WI38 (cell line): Measurements from ENCODE around the gene C13orf42.
A peak's percentile ranks its signal among the peaks of the same experiment; 100 is the strongest.
"Not testable (repeated sequence)": the region's sequence is repeated elsewhere in the genome, so short reads cannot be mapped to it uniquely, and the experiment has no call there.

Source experiments
- H3K4me3 ChIP-seq: 2 replicates; pipeline ENCODE4 v1.5.1; 2011; ENCODE audit warnings: low read depth, mild to moderate bottlenecking, control low read depth, low read length
- TF ChIP-seq, protein P1 (sequence below): IDR thresholded peaks from 2 replicates; pipeline ENCODE4 v1.5.1; 2012; ENCODE audit warnings: low read depth, mild to moderate bottlenecking, control low read depth, low read length

C13orf42 gene

DNA sequence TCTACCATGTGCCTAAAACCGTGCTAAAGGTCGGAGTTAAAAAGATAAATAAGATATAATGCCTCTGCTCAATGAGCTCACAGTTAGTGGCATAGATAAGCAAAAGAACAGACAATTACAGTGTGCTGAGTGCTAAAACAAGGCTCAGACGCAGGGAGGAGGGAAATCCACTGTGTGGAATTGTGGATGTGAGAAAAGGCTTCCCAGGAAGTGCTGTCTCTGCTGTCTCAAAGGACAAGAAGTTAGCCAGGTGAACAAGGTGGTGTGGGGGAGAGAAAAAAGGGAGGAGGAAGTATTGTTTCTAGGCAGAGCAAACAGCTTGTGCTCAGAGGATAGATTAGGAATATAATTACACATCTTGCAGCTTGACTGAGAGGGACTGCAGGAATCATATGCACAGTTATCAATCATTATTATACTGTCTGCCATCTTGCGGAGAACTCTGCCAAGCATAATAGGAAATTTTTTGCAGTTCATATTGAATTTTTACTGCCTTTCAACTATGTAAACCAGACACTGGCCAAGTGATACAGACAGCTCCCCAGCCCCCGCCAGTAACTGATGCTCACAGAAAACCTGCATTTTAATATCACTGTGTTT, 9.3 kb downstream of the C13orf42 start:
- H3K4me3 ChIP-seq = no peak overlapping the region
- TF ChIP-seq, protein P1, sequence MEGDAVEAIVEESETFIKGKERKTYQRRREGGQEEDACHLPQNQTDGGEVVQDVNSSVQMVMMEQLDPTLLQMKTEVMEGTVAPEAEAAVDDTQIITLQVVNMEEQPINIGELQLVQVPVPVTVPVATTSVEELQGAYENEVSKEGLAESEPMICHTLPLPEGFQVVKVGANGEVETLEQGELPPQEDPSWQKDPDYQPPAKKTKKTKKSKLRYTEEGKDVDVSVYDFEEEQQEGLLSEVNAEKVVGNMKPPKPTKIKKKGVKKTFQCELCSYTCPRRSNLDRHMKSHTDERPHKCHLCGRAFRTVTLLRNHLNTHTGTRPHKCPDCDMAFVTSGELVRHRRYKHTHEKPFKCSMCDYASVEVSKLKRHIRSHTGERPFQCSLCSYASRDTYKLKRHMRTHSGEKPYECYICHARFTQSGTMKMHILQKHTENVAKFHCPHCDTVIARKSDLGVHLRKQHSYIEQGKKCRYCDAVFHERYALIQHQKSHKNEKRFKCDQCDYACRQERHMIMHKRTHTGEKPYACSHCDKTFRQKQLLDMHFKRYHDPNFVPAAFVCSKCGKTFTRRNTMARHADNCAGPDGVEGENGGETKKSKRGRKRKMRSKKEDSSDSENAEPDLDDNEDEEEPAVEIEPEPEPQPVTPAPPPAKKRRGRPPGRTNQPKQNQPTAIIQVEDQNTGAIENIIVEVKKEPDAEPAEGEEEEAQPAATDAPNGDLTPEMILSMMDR = no peak

DNA sequence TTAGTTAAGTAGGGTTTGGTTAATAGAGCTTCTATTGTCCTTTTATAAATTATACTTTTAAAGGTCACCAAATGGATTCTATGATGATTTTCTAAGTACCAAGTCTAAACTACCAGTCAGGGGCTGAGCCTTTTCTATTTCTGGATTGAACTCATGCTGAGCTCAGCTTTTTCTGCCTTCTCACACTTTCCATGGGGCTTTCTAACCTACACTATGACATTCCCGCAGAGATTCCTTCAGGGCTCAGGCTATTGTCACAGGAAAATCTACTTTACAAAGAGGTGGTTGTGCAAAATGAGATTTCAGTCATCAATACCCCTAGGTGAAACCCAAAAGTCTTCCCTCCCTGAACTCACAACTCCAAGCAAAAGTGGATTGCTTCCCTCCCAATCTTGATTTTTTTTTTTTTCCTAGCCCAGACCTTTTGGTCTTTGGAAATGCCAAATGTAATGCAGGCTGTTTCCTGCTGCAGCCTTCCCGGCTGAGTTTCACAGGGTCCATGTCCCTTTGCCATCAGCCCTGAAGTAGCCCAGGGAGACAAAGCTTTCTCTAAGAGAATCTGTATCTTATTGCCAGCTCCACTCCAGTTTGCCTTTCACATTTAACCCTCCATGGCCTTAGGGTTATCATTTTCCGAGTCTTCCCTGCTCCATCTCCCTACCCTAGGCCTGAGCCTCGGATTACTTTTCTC, 13.6 kb downstream of the C13orf42 start:
- TF ChIP-seq, protein P1 = no peak
- H3K4me3 ChIP-seq = no peak overlapping the region

DNA sequence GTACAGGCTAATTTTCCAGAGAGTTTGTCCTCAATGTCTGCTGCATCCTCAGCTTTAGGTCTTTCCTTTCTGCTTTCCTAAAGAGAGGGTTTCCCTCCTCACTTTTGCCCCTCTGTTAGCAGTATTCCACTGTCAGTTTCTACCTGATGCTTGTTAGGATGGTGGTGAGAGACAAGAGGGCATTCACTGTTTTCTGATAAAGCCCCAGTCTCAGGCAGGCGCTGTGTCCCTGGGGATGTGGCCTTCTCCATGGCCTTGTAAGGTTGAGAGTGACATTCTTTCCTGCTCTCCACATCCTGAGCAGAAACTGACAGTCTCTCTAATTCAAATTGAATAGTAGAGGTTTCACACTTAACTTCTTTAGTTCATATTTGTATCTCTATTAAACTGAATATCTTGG, 14.9 kb downstream of the C13orf42 start:
- TF ChIP-seq, protein P1 = no peak
- H3K4me3 ChIP-seq = no peak overlapping the region

DNA sequence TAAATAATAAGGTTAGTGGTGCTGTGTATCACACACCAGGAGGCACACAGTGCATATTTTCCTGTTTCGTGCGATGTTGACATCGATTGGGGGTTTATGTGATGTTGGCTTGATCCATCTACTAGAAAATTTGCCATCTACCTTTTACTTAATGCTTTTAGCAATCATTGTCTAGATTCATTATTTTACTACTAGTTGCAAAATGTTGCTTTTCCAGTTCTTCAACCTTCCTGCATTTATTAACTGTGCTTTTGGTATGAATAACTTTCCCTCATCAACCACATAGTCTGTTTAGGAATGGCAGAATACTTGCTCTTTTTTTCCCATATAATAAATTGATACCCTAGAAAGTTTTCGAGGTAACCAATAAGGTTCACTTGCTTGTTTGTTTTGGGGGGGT, 17.5 kb downstream of the C13orf42 start:
- no peak overlapping the region for H3K4me3 ChIP-seq
- TF ChIP-seq, protein P1 = no peak

DNA sequence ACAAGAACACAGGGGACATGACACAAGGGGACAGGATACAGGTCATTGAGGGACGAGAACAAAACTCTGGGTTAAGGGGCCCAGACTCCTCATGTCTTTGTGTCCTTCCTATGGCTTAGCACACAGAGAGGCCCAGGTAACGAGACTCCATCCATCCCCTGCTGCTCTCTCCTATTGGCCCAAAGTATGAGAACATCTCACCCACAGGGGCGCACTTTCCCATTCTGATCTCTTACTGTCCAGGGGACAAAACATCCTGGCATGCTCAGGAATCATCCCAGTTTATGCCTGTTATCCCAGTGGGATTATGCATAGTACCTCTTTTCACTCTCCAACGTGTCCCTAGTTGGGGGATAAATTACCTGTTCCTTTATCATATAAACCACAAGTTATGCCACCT, 19.2 kb downstream of the C13orf42 start:
- TF ChIP-seq, protein P1 = 0 out of 2 replicates have a peak, but pooled peaks have one; percentile 4
- H3K4me3 ChIP-seq = no peak overlapping the region

DNA sequence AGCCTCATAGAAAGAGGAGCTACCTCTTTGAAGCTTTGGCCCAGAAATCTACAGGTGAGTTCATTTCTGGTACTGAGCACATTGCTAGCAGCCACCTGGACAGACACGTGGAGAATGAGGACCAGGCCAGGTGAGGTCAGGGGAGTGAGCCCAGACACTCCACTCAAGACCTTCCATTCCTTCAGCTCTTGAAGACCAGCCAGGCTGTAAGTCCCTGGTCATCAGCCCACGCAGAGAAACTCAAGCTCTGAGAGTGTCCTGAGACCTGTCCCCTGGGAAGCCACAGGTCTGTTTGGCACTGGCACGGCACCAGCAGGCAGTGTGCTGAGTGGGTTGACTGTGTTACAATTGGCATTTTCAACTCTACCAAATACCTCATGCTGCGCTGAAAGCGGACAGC, 27.4 kb downstream of the C13orf42 start:
- no peak overlapping the region for H3K4me3 ChIP-seq
- TF ChIP-seq, protein P1 = no peak

DNA sequence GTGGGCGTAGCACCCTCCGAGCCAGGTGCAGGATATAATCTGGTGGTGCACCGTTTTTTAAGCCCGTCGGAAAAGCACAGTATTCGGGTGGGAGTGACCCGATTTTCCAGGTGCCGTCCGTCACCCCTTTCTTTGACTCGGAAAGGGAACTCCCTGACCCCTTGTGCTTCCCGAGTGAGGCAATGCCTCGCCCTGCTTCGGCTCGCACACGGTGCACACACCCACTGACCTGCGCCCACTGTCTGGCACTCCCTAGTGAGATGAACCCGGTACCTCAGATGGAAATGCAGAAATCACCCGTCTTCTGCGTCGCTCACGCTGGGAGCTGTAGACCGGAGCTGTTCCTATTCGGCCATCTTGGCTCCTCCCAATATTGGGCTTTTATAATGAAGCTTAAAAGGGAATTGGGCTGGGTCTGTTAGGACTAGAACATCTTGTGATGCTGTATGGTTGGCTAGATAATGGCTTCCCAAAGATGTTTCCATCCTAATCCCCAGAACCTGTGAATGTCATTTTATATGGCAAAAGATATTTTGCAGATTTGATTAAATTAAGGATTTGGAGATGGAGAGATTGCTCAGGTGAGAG, 30.5 kb downstream of the C13orf42 start:
- H3K4me3 ChIP-seq = not testable (repeated sequence)
